Activated CD4-positive, alpha-beta T cell treated with anti-CD3 and anti-CD28 coated beads, Interleukin-2, amount 50 U/mL, for 48 hours (primary cell): ENCODE measurements around the gene DLG2.
"Not testable (repeated sequence)": the region's sequence is repeated elsewhere in the genome, so short reads cannot be mapped to it uniquely, and the experiment has no call there.

ENCODE experiments used
- DNase-seq, 2 experiments: peaks; one replicate each; pipeline ENCODE4 v3.0.0-alpha.2; 2020

DLG2 gene

GRCh38 chr11:85184721-85185120 is 442.4 kb downstream of the DLG2 start:
- DNase-seq, result no peak

- no peak for DNase-seq
Measured at GRCh38 chr11:85182441-85183387, 444.4 kb downstream of the DLG2 start.

- DNase-seq, result no peak
Measured at GRCh38 chr11:85180528-85180927, 446.6 kb downstream of the DLG2 start.

GRCh38 chr11:85171648-85172257 is 455.4 kb downstream of the DLG2 start:
- no peak for DNase-seq

GRCh38 chr11:85170184-85170583 is 457.0 kb downstream of the DLG2 start:
- no peak for DNase-seq

GRCh38 chr11:85167471-85167870 is 459.7 kb downstream of the DLG2 start:
- DNase-seq, result no peak

GRCh38 chr11:85167038-85167437 is 460.1 kb downstream of the DLG2 start:
- no peak for DNase-seq

GRCh38 chr11:85165819-85166218 is 461.3 kb downstream of the DLG2 start:
- no peak for DNase-seq

GRCh38 chr11:85164743-85165142 is 462.4 kb downstream of the DLG2 start:
- DNase-seq, result no peak

GRCh38 chr11:85154294-85154693 is 472.9 kb downstream of the DLG2 start:
- no peak for DNase-seq

- DNase-seq, result no peak
Measured at GRCh38 chr11:85137597-85137996, 489.5 kb downstream of the DLG2 start.

GRCh38 chr11:85133636-85134035 is 493.5 kb downstream of the DLG2 start:
- no peak for DNase-seq

GRCh38 chr11:85132851-85133585 is 494.1 kb downstream of the DLG2 start:
- DNase-seq, result no peak

- DNase-seq, result no peak
Measured at GRCh38 chr11:85127349-85127748, 499.8 kb downstream of the DLG2 start.

GRCh38 chr11:85123752-85124231 is 503.4 kb downstream of the DLG2 start:
- no peak for DNase-seq

GRCh38 chr11:85118151-85118550 is 509.0 kb downstream of the DLG2 start:
- DNase-seq, result no peak

GRCh38 chr11:85115798-85116197 is 511.3 kb downstream of the DLG2 start:
- DNase-seq, result no peak

GRCh38 chr11:85114786-85115185 is 512.4 kb downstream of the DLG2 start:
- no peak for DNase-seq

GRCh38 chr11:85110246-85110645 is 516.9 kb downstream of the DLG2 start:
- DNase-seq, result not testable (repeated sequence)

- DNase-seq, result no peak
Measured at GRCh38 chr11:85109141-85109540, 518.0 kb downstream of the DLG2 start.

GRCh38 chr11:85105868-85106267 is 521.3 kb downstream of the DLG2 start:
- DNase-seq, result no peak

GRCh38 chr11:85099522-85099921 is 527.6 kb downstream of the DLG2 start:
- DNase-seq, result no peak

GRCh38 chr11:85098996-85099395 is 528.1 kb downstream of the DLG2 start:
- DNase-seq, result no peak
